CD4-positive, alpha-beta T cell treated with Interleukin-4 for 4 hours (primary cell): ENCODE results near the gene ZSWIM4.
"Not testable (repeated sequence)": the region's sequence is repeated elsewhere in the genome, so short reads cannot be mapped to it uniquely, and the experiment has no call there.

ENCODE experiments used
- DNase-seq: peaks from one replicate; pipeline ENCODE4 v3.0.0-alpha.2; 2020

Gene ZSWIM4

GRCh38 chr19:13794757-13795589 is at the start of gene ZSWIM4:
Gene ZSWIM4 (plus strand): TSS chr19:13795443. CDS start chr19:13795649, 206 bp downstream.
- DNase-seq: peak; percentile 97

GRCh38 chr19:13747098-13747453 is 48.2 kb upstream of the ZSWIM4 start:
- DNase-seq: no peak

GRCh38 chr19:13748169-13748828 is 46.9 kb upstream of the ZSWIM4 start:
- peak; percentile 6 for DNase-seq

- no peak for DNase-seq
Observed at GRCh38 chr19:13751436-13751835, 43.8 kb upstream of the ZSWIM4 start.

GRCh38 chr19:13753622-13754021 is 41.6 kb upstream of the ZSWIM4 start:
- DNase-seq: not testable (repeated sequence)

GRCh38 chr19:13756210-13756609 is 39.0 kb upstream of the ZSWIM4 start:
- DNase-seq: no peak

DNA sequence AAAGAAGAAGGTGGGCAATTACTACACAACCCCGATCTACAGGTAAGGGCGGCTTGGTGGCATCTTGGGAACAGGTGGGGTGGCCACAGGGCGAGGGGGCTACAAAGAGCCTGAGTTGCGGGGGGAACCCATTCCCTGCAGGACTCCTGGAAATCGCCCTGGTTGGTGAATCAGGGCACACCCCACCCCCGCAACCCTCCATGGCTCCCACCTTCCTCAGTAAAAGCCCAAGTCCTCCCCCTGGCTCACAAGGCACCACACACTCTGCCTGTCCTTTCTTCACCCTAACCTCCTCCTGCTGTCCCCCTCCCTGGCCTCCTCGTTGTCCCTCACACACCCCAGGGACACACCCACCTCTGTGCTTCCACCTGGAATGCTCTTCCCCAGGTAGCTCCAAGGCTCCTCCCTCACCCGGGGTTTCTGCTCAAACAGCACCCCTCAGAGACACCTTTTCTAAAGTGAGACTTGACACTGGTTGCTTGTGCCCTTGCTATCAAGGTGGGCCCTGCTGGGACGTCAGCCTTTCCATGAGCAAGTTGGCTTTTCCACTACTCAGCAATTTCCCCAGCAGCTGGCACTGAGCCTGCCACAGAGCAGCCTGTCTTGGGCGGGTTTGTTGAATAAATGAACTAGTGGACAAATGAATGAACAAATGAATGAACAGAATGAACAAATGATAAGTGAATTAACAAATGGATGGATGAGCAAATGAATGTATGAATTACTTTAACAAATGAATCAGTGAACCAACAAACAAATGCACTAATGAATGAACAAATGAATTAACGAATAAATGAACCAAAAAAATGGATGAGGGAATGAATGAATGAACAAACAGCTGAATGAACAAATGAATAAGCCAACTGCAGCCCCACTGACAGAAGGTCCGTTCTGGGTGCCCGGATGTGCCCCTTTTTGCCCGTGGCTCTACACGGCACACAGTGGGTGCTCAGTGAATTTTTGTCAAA is 37.2 kb upstream of the ZSWIM4 start:
- no peak for DNase-seq

DNA sequence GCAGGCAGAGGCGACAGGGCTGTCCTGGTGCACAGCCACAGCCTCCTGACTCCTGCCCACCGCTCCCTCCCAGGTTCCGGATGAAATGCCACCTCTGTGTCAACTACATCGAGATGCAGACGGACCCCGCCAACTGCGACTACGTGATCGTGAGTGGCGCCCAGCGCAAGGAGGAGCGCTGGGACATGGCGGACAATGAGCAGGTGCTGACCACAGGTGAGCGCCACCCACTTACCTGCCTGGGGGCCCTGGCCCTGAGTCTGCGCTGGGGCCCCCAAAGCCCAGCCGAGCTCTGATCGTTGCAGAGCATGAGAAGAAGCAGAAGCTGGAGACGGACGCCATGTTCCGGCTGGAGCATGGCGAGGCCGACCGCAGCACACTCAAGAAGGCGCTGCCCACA is 36.4 kb upstream of the ZSWIM4 start:
- DNase-seq: no peak

DNA sequence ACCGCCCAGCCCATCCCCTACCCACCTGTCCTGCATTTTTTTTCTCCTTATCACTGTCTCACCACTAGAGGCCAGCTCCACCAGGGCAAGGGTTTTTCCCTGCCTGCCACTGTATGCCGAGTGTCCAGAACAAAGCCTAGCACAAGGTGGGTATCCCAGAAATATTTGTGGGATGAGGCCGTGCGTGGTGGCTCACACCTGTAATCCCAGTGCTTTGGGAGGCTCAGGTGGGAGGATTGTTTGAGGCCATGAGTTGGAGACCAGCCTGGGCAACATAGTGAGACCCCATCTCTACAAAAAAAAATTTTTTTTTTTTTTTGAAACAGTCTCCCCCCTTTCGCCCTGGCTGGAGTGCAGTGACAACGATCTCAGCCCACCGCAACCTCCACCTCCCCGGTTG is 33.8 kb upstream of the ZSWIM4 start:
- DNase-seq: no peak

DNA sequence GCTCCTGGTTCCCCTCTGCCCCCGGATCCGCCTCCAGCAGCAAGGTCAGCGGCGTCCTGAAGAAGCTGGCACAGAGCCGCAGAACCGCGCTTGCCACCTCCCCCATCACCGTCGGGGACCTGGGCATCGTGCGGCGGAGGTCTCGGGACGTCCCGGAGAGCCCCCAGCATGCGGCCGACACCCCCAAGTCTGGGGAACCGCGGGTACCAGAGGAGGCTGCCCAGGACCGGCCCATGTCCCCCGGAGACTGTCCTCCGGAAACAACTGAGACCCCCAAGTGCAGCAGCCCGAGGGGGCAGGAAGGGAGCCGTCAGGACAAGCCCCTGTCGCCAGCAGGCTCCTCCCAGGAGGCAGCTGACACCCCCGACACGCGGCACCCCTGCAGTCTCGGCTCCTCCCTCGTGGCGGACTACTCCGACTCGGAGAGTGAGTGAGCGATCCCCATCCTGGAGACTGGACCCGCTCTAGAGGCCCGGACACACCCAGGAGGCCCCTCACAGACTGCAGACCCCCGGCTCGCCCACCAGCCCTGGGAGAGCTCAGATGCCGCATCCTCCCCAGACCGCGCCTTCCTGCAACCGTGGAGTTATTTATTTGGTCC is 32.5 kb upstream of the ZSWIM4 start:
- no peak for DNase-seq

- no peak for DNase-seq
Observed at GRCh38 chr19:13763265-13763664, 32.0 kb upstream of the ZSWIM4 start.

DNA sequence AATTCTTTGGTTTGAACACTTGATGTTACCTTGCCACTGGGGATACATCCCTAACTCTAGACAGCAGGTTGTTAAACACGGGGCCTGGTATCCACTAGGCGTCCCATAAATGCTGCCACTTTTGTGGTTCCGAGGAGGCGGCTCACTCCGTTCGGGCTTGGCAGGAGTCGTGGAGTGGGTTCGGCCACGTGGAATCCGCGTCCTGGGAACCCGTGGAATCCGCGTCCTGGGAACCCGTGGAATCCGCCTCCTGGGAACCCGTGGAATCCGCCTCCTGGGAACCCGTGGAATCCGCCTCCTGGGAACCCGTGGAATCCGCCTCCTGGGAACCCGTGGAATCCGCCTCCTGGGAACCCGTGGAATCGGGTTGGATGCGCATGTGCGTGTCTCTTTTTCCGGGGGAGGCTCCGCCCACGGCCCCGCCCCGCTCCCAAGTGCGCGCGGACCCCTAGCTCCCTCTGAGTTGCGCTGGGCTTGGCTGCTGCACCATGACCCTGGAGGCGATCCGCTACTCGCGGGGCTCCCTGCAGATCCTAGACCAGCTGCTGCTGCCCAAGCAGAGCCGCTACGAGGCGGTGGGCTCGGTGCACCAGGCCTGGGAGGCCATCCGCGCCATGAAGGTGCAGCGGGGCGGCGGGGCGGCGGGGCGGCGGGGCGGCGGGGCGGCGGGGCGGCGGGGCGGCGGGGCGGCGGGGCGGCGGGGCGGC is 31.0 kb upstream of the ZSWIM4 start, which contains the start of gene MRI1:
Gene MRI1 (plus strand): TSS at position 422 of the 707 bp plus-strand sequence. CDS start 67 bp downstream, at position 489.
- peak; percentile 59 for DNase-seq

- DNase-seq: peak; percentile 14
Observed at GRCh38 chr19:13764821-13765394, 30.3 kb upstream of the ZSWIM4 start.

GRCh38 chr19:13765395-13766094 is 29.7 kb upstream of the ZSWIM4 start:
- DNase-seq: no peak

DNA sequence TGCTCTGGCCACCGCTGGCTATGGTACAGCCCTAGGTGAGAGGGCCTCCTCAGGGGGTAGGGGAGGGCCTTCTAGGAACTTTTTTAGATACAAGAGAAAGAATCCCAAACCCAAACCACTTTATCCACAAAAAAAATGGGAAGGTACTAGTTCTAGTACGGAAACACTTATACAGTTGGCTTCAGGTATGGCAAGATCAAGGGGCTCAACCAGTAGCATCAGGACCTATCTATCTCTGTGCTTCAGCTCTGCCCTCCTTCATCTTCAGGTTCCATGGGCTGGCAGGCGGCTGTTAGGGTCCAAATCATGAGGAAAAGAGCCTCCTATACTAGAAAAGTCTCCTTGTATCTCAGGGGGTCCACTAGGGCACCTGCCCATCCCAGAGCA is 29.2 kb upstream of the ZSWIM4 start:
- DNase-seq: no peak

- DNase-seq: no peak
Observed at GRCh38 chr19:13768510-13768909, 26.7 kb upstream of the ZSWIM4 start.

DNA sequence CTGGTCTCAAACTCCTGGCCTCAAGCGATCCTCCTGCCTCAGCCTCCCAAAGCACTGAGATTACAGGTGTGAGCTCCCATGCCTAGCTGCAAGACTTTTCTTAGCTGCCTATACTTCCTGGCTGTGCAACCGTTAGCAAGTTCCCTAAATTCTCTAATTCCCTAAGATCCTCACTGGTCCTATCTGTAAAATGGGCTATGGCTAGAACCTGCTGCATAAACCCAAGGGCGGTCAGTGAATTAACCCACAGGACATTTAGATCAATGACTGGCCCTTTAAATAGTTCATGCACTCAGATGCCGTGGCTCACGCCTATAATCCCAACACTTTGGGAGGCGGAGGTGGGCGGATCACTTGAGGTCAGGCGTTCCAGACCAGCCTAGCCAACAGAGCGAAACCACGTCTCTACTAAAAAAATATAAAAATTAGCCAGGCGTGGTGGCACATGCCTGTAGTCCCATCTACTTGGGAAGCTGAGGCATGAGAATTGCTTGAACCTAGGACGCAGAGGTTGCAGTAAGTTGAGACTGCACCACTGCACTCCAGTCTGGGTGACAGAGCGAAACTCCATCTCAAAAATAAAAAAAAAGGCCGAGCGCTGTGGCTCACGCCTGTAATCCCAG is 25.1 kb upstream of the ZSWIM4 start:
- DNase-seq: no peak

- peak; percentile 89 for DNase-seq
Observed at GRCh38 chr19:13774217-13775191, 20.7 kb upstream of the ZSWIM4 start, which contains the start of gene C19orf53. Gene C19orf53 (plus strand): TSS chr19:13774456. CDS start chr19:13774478, 22 bp downstream.

DNA sequence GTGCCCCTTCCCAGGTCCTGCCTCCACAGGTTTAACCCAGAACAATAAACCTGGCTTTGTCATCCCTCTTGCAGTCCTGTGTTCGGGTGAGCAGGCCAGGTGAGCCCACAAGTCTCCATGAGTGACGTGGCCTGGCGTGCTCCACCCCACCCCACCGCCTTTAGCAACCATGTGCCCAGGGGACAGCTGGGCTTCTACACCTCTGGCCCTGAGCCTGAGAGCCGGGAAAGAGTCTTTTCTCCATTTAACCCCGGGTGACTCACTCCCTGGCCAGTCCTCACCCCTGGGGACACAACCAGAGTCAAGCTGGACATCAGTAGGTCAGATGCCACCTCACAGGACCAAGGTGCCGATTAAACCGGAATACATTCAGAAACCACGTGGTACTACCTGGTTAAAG is 16.8 kb upstream of the ZSWIM4 start:
- DNase-seq: no peak
